ENCODE data around the gene FGF13. TPM values are rescaled to one million over a fixed set of nuclear protein-coding genes. Genes with fewer than 3 reads are reported as not detected.

FGF13 gene
- polyA plus RNA-seq, 12 donors: 39.2 to 113 (median 90.2) TPM; not detected in 1

DNA sequence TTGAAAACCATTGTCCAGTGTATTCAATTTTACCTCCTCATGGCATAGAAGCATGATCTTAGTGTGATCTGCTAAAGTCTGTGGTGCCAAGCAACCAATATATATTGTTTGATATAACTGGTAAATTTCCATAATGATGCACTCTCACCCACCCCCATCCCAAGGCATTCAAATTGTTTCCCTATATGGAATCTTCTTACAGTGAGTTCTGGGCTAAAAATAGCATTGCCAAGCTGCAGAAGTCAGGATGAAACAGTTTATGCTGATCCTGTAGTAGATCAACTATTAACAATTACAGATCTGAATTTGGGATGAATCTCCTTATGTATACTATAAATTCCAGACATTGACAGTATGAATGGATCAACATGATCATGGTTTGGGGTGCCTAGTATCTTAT lies 20.9 kb downstream of the FGF13 start:
- no peak for DNase-seq

DNA sequence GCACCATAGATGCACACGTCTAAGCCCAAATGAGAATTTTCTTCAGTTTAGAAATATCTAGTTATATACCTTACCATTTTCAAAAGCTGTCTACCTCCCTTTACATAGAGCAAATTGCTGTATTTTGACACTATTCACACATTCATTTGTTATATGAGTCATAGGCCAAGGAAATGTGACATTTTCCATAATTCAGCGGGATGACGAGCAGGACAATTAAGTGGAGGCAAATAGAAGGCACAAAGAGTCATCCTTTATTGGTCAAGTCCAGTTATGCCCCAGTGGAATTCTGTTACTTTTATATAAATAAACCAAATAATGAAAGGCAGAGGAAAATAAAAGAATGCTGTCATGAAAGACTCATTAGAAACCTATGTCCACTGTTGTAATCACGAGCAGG lies 27.9 kb downstream of the FGF13 start:
- no peak for DNase-seq

DNA sequence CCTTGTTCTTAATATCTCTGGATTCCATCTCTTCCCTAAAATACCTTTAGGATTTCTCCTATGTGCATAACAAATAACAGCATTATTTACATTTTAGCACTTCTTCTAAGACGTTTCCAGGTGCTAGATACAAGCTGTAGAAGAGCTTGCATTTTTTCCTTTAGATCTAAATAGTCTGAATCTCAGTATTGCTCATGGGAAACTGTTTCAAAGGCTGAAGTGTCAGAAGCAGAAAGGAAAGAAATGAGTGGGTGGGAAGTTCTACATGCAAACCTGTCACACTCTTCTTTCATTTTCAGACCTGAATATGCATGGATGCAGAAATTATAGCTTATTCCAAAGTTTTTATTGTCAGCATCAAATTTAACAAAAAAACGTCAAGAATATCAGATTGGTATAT lies 41.8 kb downstream of the FGF13 start:
- DNase-seq: no peak

DNA sequence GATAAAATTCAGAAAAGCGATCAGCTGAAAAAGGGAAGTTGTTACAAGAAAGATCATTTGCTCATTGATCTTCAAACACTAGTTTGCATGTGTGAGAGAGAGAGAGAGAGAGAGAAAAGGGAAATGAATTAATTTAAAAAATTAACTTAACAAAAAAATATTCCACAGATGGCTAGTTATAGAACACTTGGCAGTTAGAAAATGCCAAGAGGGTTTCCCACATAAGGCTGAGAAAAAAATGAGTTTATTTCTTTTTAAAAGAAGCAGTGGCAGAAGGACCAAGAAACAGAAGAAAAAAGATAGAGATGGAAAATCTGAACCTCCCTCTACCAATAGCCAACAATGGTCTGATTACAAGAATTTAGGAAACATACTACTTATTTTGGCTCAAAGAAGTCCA lies 47.1 kb downstream of the FGF13 start:
- DNase-seq: no peak

DNA sequence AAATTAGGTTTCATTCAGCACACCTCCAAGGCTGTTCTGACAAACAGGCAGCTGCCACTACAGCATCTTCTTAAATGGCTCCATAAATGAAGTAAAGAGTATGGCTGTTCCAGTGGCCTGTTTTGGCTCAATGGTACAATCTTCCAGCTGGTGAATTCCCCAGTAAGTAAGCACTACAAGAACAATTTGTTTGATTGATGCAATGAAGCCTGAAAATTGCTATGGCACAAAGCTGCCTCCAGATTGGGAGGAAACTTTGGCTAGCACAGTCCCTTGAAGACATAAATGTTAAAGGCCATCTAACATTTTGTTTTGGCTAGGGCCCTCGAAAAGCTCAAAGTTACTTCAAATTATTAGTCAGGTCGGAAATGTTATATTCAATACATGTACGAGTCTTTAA lies 47.5 kb downstream of the FGF13 start:
- no peak for DNase-seq

DNA sequence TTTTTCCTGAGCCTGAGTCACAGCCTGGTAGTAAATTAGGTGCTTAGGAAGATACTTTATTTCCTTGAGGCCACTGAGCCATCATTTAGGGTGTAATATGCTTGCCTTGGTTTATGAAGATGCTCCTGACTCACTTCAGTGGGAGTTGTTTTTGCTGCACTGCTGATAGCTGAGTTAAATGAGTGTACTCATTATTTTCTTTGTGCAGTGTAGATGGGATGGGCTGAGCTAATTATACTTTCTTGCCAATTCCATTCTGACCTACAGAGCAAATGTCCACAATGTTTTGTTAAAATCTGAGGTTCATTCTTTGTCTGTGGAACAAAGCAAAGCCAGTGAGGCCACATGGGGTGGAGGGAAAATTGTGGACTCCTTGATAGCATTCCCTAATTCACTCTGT lies 60.0 kb downstream of the FGF13 start:
- no peak for DNase-seq

DNA sequence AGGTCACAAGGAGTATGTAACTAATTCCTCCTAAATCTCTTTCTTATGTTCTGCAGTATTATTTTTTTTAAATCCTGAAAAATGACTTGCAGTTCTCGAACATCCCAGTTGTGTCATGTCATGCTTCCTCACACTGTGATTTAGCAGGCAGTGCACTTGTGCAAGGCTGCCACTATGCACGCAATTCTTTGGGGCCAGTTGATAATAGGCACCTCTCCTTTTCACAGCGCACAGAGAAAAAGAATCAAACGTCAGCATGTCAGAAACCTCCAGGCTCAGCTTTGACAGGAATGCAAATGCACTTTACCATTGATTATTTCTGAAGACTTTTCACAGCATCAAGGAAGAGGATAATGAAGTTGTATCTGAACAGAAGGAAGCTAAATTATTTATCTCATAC lies 62.9 kb downstream of the FGF13 start:
- no peak for DNase-seq

DNA sequence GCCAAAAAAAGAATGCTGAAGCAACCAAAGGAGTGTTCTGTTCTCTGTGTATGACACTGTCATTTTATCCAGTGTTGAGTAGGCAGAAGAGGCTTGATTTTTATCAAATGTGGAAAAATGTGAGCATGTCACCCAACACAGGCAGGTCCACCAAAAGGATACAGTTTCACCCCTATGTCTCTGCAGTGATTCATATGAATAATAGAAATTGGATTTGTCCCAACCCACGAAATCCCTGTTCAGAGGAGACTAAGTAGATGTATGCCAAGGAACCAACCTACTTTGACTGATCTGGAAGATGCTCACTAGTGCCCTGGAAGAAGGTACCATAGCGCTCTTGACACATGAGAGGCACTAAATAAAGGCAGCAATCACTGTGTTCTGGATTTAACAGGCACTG lies 72.5 kb downstream of the FGF13 start:
- no peak for DNase-seq

Measured in muscle of arm (tissue), 12 donors.